ENCODE data around the gene TWF1.
"Not testable (repeated sequence)": the region's sequence is repeated elsewhere in the genome, so short reads cannot be mapped to it uniquely, and the experiment has no call there.

The TWF1 gene

DNA sequence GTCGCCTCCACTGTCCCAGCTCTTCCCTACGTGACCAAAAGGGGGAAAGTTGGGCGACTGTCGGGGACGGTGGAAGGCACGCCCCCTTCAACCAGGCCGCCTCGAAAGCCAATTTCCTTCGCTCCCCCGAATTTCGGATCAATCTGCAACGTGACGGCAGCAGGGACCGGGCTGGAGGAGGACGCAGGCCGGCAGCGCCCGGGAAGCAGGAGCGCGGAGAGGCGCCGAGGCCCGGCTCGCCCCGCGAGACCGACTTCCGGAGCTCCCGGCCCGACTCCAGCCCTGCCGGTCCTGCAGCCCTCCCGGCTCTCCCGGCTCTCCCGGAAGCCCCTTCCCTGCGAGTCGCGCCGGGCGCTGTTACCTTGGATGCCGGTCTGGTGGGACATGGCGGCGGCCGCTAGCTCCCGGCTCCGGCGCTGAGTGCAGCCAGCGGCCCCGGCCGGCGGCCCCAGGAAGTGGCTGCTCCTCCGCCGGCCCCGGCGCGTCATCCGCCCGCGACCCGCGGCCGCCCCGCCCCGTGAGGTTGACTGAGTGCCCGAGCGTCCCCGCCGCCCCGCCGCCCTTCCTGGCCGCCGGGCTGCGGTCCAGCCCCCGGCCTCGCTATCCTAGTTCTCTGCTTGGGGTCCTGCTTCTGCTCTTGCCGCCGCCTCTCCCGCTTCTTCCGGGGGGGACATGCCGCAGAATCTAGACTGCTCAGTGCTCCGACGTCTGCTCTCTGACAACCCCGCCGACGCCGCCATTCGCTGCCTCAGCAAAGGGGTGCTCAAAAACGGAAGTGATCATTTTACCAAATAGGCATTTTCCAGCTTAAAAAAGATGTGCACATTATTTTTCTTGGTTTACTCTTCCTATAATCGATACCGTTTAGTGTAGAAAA, at the start of gene TWF1:
TSS of gene TWF1 (minus strand) at position 458 of the 877 bp plus-strand sequence. CDS start at position 386, 72 bp downstream.
- DNase-seq = peak; percentile 38

DNA sequence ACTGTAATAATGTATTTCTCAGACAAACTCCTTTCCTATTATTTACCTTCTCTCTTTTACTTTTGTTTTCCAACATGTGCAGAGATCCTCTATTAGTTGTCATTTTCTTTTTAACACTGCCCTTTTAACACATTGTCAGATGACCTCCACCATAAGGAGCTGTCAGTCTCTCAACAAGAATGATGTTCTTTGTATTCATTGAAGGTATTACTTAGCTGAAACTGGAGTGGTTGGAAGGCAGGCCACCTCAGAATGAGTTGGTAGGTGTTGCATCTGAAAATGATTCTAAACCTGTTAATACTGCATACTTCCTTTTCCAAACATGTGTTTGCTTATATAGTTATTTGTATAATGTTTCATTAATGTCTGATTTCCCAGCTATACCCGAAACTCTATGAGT, 46.6 kb upstream of the TWF1 start:
- no peak for DNase-seq

- no peak for DNase-seq
These were observed 42.7 kb upstream of the TWF1 start for GRCh38 chr12:43848786-43849185.

- DNase-seq = no peak
These were observed 42.0 kb upstream of the TWF1 start for GRCh38 chr12:43848226-43848507.

DNA sequence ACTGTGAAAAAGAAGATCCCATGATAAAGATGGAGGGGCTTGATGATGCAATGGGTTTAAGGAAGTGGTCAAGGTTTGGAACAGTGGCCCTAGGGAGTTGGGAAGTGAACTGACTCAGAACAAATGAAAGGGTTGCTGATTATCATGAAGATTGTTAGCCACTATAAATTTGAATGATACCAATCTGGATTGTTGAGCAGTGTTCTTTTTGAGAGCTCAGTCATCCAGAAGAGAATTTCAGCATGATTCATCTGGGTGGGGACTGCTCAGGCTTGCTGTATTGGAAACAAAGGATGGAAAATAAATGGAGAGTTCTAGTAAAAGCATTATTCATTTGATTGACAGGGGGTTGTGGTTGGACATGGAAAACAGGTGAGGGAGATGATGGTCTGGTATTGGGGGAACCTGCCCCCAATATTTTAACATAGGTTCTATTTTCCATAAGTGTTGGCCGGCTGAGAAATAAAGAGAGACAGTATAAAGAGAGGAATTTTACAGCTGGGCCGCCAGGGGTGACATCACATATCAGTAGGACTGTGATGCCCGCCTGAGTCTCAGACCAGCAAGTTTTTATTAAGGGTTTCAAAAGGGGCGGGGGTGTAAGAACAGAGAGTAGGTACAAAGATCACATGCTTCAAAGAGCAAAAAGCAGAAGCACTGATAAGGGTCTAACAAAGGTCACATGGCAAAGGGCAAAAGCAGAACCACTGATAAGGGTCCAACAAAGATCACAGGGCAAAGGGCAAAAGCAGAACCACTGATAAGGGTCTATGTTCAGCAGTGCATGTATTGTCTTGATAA, 41.5 kb upstream of the TWF1 start:
- DNase-seq = not testable (repeated sequence)

DNA sequence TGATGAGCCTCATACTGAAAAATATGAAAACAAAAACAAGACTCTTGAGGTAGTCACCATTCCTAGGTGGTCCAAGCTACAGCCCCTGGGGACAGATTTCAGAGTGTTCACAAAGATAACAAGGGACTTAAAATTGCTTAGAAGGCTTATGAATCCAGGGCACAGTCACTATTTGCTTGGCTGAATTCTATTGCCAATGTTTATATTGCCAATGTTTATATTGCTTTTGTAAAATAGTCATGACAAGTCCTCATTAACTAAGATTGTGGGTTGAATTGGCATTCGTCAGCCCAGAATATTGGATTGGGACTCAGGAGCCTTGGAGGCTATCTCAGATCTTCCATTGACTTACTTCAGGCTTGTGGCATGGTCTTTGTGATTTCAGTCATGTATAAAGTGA, 36.1 kb upstream of the TWF1 start:
- no peak for DNase-seq

GRCh38 chr12:43841253-43841652, 35.1 kb upstream of the TWF1 start:
- DNase-seq = no peak

- no peak for DNase-seq
These were observed 34.2 kb upstream of the TWF1 start for GRCh38 chr12:43840338-43840737.

DNA sequence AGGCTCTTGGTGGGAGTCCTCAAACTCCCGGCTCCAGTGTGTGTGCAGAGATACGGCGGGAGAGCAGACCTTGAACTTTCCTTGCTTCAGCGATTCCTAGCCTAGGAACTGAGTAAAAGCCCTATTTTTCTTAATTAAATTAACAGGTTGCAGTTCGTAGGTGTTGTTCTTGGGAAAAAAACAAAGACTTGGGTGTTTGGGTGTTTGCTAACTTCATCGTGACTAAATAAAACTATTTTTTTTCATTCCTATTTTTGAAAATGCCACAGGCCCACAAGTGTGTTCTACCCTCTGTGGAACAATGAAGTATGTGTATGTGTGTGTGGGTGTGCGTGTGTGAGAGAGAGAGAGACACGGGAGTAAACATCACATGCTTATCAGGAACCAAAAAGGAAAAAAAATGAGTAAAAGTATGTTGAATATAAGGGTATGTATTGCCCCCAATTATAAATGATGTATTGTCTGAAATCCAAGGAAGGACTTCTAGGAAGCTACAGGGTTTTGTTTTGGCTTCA, 30.4 kb upstream of the TWF1 start:
- no peak for DNase-seq

DNA sequence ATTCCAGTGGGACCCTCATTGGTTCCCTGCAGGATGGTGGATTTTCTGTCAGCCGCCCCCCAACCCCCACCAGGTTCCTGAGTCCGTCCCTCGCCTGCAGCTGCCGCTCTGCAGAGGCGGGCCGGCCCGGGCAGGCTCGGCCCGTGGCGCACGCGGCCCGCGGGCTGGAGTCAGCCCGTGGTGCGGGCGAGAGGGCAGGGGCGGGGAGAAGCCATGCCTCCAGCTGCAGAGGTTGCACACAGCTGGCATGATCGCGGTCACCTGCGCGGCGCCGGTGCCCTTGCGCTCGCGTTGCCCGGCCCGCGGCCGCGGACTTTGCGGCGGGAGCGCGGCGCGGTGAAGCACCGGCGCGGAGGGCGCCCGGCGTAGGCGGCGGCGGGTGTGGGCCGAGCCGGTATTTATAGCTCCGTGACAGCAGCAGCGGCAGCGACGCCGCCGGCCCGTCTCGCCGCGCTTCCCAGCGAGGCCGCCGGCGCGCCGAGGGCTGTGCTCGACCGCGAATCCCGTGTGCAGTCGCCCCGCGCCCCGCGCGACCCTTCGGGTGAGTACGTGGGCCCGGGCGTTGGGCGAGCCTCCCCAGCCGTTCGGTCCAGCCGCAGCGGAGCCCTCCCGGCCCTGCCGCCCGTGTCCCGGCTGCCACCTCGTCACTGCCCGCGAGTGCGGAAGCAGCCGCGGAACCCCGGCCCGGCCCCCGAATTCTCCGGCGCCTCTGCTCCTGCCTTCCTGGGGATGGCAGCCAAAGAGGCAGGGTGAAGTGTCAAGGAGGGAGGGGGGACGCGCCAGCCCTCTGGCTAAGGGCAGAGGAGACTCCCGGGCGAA, 29.7 kb upstream of the TWF1 start, which contains the start of gene TMEM117:
TSS of gene TMEM117 (plus strand) at position 426 of the 819 bp plus-strand sequence.
- peak; percentile 34 for DNase-seq

GRCh38 chr12:43835264-43835655, 29.1 kb upstream of the TWF1 start:
- no peak for DNase-seq

- DNase-seq = no peak
These were observed 26.5 kb upstream of the TWF1 start for GRCh38 chr12:43832463-43833168.

DNA sequence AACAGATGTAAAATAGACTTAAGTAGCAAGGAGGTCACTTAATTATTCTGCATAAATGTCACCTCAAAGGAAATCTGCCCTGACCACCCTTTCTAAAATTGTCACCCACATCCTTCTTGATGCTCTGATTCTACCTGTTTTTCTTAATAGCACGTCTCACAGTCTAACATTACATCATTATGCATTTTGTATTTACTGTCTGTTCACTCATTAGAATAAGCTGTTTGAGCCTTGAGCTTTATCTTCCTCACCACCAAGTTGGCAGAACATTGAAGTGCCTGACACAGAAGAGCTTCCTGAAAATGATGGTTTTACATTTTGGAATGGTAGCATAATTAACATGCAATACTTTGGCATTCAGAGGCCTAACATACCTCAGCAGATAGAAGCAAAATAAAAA, 21.0 kb upstream of the TWF1 start:
- no peak for DNase-seq

DNA sequence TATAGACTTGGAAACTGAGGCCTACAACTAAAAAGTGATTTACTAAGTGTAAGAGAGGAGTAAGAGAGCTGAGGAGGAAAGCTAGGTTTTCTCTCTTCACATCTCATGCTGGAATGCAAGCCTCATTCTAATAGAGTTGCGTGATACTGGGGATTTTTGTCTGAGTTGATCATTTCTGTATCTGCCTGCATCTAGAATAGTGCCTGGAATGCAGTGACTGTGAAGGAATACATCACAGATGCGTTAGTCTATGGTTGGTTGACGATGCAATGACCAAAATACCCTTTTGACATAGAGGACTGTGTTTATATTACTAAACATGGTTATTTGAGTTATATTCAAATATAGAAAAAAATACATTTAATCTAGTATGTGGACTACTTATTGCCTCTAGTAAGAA, 20.6 kb upstream of the TWF1 start:
- DNase-seq = no peak

- no peak for DNase-seq
These were observed 18.2 kb upstream of the TWF1 start for GRCh38 chr12:43824207-43824775.

DNA sequence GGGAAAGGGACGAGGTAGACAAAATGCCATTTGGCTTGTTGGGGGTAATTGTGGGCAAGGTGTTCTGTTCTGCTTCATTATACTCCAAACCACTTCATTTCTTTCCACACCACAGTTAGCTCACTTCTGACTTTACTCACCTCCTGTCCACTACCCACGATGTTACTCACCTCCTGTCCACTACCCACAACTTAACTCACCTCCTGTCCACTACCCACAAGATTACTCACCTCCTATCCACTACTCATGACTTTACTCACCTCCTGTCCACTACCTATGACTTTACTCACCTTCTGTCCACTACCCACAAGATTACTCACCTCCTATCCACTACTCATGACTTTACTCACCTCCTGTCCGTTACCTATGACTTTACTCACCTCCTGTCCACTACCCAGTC, 10.1 kb upstream of the TWF1 start:
- no peak for DNase-seq

DNA sequence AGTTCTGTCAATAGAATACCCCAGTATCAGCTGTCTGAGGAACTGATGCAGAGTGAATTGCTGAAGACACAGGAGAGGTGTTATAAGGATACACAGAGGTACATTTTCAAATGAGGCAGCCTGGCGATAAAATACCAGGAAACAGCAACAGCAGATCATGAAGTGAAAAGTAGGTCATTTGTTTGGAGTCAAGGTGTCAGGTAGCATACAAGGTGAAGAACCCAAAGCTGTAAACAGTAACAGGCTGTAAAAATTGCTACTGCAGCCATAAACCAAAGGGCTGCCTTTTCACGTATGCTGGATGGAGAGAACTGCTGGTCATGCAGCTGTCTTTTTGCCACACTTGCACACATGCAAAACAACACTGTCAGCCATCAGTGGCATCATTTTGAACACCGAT, 9.3 kb upstream of the TWF1 start:
- DNase-seq = no peak

- DNase-seq = no peak
These were observed 6.8 kb upstream of the TWF1 start for GRCh38 chr12:43812926-43813325.

- no peak for DNase-seq
These were observed 5.9 kb upstream of the TWF1 start for GRCh38 chr12:43812057-43812456.

- DNase-seq = no peak
These were observed 1.3 kb upstream of the TWF1 start for GRCh38 chr12:43807386-43807785.

DNA sequence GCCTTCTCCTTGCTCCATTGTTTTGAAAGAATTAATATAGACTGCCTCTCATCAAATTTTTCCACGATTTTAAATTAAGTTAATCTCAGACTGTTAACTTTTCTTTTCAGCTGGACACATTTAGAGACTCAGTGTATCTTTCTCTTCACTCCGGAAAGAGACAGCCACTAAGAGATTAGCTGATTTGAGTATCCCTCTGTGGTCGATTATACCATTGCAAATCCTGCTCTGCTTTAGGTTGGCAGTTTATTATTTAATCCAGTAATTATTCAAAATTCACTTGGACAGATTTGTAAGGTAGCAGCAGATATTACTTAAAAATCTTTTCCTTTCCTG, 588 bp upstream of the TWF1 start:
- DNase-seq = no peak

DNA sequence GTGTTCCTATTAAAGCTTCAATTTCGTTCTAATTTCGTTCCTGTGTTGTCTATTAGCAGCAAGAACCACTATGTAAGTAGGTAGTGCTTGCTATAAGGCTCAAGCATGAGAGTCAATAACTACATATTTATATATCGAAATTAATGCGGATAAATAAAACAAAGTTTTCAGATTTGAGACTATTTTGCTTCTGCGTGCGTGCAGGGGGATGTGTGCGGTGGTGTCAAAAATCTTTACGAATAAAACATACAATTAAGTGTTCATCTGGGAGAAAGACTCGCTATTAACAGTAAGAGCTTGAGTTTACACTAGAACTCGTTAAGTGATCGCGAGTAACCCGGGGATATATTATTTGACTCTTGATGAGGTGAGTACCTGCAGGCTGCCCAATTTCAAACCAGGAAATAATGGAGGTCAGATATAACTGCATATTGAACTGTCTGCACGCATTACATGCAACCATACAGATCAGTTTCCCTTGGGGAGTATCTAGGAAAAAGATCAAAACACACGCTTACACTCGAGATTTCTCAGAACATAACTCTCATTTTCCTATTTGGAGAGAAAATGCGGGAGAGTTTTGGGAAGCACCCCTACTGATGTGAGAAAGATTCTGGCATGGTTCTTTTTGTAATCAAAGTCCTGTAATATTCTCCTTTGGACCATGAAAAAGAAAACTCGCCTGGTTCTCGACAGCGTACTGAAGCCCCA, 813 bp downstream of the TWF1 start:
- DNase-seq = peak; percentile 3
